ENCODE measurements around the gene PTPN3.

- no peak for TF ChIP-seq EZH2 (IDR thresholded peaks at IDR 0.05; ENCODE audit: insufficient read depth, poor library complexity, severe bottlenecking)
- no peak for TF ChIP-seq EZH2phosphoT487 (IDR thresholded peaks at IDR 0.05; ENCODE audit: insufficient read depth, low read depth)
These were observed 58.0 kb downstream of the PTPN3 start for GRCh38 chr9:109440117-109440515.
